DND-41 (cell line): Measurements from ENCODE around the gene LARP7.

Experiments
- CTCF ChIP-seq: IDR thresholded peaks from 2 replicates; pipeline ENCODE4 v1.5.1; 2012; ENCODE audit warnings: borderline replicate concordance, low read length, moderate library complexity, mild to moderate bottlenecking; ENCODE audit not compliant: poor library complexity, severe bottlenecking; ENCODE audit errors: extremely low read depth
- EZH2 ChIP-seq: IDR thresholded peaks from 3 replicates; pipeline ENCODE4 v1.6.1; 2012; ENCODE audit warnings: borderline replicate concordance, low read depth, mild to moderate bottlenecking, moderate library complexity, low read length, inconsistent platforms; ENCODE audit not compliant: severe bottlenecking

DNA sequence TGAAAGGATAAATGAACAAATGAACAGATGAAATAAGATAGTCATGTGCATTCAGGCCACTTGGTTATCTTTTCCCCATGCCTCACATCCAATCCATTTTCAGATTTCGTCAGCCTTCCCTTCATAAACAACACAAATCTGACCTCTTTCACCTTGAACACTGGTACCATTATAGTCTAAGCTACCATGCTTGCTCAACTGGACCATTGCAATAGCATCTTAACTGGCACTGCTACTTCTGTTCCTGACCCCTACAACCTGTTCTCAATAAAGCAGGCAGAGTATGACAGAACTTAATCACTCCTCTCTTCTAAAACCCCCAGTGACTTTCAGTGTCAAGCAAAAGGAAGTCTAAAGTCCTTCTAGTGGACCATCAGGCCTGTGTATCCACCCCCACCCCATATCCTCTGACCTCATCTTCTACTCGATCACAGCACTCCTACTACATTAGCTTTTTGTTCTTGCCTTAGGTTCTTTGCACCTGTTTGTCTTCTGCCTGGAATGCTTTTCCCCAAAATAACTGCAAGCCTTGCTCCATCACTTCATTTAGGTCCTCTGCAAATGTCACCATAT lies 40.7 kb downstream of the LARP7 start:
- TF ChIP-seq EZH2 (no peak), CTCF (no peak)
